Erythroblast (primary cell): Measurements from ENCODE around the gene MID1IP1.

ENCODE experiments used
- DNase-seq, 2 experiments: peaks; one replicate each; lab custom pipeline; 2025; lab: John Stamatoyannopoulos, UW
- GATA1 ChIP-seq: IDR thresholded peaks from 2 replicates; pipeline ENCODE4 v1.6.1; 2011; ENCODE audit warnings: low read depth, mild to moderate bottlenecking, control low read depth, low read length, moderate library complexity
- POLR2A ChIP-seq: IDR thresholded peaks from 2 replicates; pipeline ENCODE4 v1.6.1; 2011; ENCODE audit warnings: mild to moderate bottlenecking, low read length

The MID1IP1 gene

DNA sequence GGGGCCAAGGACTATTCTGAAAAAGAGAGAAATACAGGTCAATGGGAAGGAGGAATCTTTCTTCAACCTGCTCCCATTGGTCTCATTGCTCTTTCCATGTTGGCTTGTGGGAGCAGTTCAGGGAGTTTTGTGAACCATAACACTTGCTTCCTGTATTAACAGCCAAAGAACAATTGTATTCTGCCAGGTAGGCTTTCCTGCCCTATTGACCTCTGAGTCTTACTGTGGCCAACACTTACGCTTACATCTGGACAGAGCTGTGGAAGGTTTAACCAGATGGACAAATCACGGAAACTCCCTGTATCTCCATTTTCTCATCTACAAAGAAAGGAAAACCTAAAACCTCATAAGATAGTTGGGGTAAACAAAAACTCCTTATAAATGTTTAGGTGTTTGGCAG lies 30.7 kb downstream of the MID1IP1 start:
- no peak for TF ChIP-seq GATA1
- TF ChIP-seq POLR2A, result no peak
- DNase-seq, result no peak

DNA sequence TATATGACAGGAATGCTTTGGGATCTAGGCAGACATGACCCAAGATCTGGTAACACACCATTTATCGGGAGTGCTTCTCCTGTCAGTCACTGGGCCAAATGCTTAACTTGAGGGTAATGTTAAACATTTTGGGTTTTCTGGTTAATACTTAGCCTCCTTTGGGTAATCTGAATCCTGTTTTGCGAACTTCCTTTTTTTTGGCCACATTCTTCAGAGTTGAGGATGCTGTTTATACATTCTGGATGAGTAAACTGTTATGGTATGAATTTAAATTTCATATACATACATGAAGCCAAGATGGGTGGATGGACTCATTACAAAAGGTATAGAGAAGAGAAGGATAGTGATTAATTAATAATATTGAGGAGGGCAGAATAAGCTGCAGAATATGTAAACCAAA lies 36.1 kb downstream of the MID1IP1 start:
- no peak for DNase-seq
- TF ChIP-seq POLR2A (no peak), GATA1 (no peak)

DNA sequence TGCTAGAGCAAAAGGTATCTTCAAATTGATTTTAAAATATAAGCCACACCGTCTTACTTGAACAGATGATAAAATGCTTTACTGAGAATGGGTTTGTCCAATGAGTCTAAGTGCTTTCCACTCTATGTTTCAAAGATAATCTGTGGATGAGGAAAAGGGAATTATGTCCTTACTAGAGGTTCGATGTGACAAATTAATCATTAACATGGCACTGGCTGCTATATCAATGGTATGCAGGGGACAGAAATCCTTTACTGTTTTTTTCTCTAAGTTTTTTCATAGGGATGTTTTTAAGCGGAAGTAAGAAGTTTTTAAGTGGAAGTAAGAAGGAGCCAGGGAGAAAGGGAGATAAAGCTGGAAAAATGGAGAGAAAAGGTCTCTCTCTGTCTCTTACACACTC lies 38.0 kb downstream of the MID1IP1 start:
- DNase-seq, result no peak
- no peak for TF ChIP-seq POLR2A
- no peak for TF ChIP-seq GATA1

- no peak for DNase-seq
- TF ChIP-seq GATA1 (no peak), POLR2A (no peak)
Observed at GRCh38 chrX:38839944-38840343, 38.7 kb downstream of the MID1IP1 start.

- TF ChIP-seq POLR2A (no peak), GATA1 (no peak)
- peak; percentile 66 to 83 for DNase-seq
Observed at GRCh38 chrX:38841750-38842149, 40.5 kb downstream of the MID1IP1 start.

- TF ChIP-seq POLR2A (no peak), GATA1 (no peak)
- no peak for DNase-seq
Observed at GRCh38 chrX:38845426-38845825, 44.2 kb downstream of the MID1IP1 start.

DNA sequence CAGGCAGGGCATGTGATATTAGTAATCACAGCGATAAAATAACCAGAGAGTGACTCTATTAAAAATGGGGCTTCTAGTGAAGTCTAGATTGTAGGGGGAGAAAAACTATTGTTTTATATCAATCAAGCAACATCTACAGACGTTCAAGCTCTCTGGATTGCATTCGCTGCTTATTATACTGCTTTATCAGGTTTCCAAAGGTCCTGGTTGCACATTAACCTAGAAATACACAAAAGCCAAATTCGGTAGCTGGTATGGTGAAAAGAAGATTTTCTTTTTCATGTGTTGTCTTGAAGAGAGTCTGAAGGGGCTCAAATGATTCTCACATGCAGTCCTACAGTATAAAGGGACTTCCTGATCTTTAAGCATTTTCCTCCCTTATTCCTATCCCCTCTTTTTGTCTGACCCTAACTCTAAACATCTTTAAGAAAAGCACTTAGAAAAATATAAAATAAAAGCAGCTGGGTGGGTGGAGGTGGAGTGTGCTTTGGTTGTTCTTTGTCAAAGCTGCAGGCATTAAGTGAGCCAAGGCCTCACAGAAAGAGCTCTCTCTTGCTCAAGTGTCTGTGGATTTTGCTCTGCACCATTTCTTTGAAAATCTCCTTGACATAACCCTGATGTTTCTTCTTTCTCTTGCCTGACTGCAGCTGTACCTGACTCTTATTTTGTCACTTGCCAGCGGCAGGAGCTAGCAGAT lies 46.1 kb downstream of the MID1IP1 start:
- TF ChIP-seq POLR2A, result no peak
- no peak for TF ChIP-seq GATA1
- no peak for DNase-seq

DNA sequence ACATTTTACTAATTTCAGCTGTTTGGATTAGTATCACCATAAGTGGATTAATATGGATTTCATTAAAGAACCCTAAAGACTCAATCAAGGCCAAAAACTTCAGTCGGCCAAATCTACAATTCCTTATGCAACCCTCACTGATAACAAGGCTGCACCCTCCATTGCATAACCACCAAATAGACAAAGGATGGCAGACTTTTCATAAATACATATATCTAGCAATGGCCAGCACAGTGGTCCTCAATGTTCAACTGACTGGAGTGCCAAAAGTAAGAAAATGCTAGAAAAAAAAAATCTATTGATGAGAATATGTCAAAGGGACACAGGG lies 46.6 kb downstream of the MID1IP1 start:
- TF ChIP-seq POLR2A, result no peak
- no peak for TF ChIP-seq GATA1
- DNase-seq, result peak in 1 of 2 experiments; percentile 4

DNA sequence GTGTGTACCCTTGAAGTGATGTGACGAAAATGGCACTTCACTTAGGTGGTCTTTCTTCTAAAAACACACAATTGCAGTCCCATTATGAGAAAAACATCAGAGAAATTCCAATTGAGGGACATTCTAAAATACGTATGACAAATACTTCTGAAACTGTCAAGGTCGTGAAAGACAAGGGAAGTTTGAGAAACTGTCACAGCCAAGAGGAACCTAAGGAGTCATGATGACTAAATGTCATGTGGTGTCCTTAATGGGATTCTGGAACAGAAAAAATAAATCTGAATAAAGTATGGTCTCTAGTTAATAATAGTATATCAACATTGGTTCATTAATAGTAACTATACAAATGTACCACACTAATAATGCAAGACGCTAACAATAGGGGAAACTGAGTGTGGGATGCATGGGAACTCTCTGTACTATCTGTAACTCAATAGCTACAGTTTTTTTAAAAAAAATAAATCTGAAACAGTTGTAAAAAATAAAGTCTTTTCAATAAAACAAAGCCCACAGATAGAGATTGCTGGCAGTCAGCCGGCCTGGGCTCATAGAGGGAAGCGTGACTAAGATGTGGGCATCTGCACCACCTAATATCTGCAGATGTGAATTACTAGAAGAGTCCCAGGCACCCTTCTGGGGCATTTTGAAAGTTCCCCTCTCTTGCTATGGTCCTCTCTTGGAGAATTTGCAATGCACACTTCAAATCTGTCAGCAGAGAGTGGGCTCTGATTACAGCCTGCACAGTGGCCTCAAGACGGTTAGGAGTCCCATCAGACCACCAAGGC lies 47.6 kb downstream of the MID1IP1 start:
- no peak for DNase-seq
- TF ChIP-seq GATA1, result no peak
- TF ChIP-seq POLR2A, result no peak

DNA sequence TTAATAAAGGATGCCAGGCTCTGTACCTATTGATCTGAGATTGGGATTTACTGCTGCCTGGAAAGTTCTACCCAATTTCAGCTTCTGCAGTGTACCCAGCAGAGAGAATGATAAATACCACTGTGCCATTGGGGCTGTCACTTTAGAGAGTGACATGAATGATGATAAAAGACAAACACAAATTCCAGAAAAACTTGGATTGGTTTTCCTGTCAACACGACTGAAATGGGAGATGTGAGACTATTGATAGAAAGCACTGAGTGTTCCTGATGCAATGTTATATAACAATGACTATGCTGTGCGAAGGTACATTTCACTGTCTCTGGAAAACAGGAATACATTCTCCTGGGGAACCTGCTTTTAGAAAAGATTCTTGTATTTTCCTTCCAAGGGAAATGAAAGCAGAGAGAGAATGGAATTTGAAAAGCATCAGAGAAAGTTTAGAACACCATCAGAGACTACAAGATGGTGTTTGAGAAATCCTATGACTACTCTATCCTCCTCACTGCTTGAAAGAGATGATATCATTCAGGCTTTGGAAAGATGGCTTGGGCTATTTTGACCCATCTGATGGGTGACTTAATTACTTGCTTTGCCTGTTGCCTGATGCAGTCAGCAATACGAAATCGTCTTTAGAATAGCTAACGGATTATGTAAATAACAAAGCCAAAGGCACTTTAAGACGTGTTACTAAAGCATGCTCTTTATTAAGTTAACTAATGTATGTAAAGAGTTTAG lies 49.7 kb downstream of the MID1IP1 start:
- TF ChIP-seq GATA1 (no peak), POLR2A (no peak)
- no peak for DNase-seq

- DNase-seq, result no peak
- no peak for TF ChIP-seq POLR2A
- TF ChIP-seq GATA1, result no peak
Observed at GRCh38 chrX:38854305-38854704, 53.0 kb downstream of the MID1IP1 start.
